NAMALWA (cell line): Measurements from ENCODE around the gene MYLK.

Experiments used
- DNase-seq: peaks from one replicate; pipeline ENCODE4 v3.0.0-alpha.2; 2015; ENCODE audit warnings: low spot score

MYLK gene

GRCh38 chr3:123670743-123671142, 213.4 kb downstream of the MYLK start:
- no peak for DNase-seq

- DNase-seq = no peak
These were observed 215.2 kb downstream of the MYLK start for GRCh38 chr3:123668906-123669305.

DNA sequence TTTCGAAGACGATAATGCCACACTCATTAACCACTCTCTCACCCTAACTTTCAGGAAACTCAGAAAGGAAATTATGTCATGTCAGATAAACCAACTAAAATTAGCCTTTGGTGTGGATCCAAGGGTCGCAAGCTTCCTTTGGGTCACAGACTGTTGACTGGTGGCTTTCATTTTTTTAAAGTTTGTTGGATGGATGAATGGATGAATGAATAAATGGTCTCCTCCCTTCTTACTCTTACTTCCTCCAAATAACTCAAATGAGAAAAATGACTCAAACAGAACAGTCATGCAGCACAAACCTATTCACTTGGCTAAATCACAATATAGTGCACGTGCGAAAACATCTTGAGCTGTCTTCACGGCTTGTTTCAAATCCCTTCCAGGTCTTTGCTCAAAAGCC, 216.3 kb downstream of the MYLK start:
- no peak for DNase-seq

DNA sequence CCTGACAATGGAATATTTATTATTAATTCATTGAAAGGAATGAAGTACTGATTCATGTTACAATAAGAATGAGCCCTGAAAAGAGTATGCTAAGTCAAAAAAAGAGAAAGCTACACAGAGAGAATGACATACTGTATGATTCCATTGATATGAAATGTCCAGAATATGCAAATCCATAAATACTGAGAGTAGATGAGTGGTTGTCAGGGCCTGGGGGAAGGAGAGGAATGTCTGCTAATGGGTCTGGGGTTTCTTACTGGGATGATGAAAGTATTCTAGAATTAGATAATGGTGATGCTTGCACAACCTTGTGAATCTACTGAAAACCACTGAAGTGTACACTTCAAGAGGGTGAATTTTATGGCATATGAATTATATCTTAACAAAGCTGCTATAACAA, 219.4 kb downstream of the MYLK start:
- DNase-seq = no peak

DNA sequence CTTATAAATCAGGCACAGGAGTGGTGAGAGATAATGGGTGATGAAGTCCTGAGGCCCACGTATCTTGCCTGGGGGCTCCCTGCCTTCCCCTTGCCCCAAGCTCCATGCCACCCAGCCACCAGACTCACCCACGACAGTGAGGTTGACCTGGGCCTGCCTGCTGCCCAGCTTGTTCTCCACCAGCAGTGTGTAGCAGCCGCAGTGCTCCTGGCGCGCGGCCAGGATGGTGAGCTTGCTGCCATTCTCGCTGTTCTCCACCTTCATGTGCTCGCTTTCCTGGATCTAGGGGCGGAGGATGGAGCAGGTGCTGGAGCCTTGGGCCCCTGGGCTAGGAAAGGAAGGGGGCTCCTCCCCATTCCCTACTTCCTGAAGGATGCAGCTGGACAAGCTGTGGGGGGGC, 220.2 kb downstream of the MYLK start:
- DNase-seq = no peak

GRCh38 chr3:123661973-123662372, 222.2 kb downstream of the MYLK start:
- DNase-seq = no peak

- DNase-seq = no peak
These were observed 223.2 kb downstream of the MYLK start for GRCh38 chr3:123660900-123661299.

DNA sequence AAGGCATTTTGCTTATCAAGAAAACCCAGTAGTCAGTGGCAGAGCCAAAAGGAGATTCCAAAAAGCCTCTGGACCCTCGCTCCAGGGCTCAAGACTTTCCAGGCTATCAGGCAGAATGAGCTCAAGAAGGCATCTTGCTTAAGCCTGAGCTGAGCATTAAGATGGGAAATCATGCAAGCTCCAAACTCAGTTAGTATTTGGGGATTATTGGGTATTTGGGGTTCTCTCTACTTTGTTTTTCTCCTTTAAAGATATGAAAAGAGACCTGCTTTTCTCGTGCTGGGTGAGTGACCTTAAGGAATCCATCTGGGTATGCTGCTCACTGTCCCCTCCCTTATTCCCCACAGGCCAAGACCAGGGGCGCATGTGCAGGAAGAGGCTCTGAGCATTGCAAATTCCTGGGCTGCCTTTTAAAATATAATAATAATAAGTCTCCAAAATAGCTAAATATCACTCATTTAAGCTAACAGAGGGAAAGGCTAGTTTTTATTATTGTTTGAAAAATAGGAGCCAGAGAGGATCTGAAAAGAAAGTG, 223.9 kb downstream of the MYLK start:
- DNase-seq = no peak

DNA sequence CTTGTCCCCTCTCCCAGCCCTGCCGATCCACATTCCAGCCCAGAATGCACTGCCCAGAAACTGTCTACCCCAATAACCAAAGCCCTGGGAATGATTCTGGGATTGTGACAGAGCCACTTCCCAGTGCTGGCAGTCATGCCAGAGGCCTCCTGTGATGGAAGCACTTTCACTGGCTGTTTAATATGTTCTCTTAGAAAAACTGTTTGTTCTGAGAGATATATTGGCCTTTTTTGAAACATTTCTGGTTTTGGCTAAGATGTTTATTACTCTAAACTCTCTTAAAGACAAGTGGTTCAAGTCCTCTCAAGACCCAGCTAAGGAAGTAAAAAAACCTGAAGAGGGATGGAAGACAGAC, 225.3 kb downstream of the MYLK start:
- DNase-seq = no peak

GRCh38 chr3:123658118-123658851, 225.8 kb downstream of the MYLK start:
- no peak for DNase-seq

GRCh38 chr3:123657568-123657967, 226.6 kb downstream of the MYLK start:
- DNase-seq = no peak

GRCh38 chr3:123657111-123657510, 227.0 kb downstream of the MYLK start:
- no peak for DNase-seq

DNA sequence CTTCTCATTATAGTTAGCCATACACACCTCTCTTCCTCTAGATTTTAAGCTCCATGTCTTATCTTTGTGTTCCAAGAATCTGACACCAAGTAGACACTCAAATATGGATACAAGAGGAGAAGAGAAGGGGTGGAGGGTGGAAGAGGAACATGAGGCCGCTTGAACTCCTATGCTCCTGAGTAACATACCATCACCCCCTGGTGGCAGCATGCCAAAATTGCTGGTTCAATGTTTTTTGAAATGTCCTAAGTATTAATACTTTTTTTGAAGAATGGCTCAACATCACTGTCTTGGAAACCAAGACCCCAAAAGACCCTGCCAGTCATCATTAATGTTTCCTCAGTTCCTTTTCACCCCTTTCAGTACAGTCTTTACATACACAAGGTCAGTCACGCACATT, 227.4 kb downstream of the MYLK start:
- DNase-seq = peak; percentile 44

DNA sequence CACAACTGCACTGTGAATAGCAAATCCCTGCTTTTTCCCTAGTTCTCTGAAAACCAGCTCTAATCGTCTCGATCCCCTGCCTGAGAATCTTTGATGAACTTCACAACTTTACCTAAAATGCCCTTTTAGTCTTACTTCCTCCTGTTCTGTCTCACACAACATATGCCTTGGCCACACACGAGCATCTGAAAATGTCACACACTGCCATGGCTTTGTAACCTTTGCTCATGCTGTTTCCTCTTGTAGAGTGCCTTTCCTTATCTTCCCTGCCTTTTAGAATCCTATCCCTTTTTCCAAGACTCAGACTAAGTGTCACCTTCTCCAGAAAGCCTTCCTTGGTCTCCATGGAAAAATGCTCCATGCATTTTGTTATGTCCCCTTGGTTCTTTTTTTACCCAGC, 227.9 kb downstream of the MYLK start:
- DNase-seq = no peak

DNA sequence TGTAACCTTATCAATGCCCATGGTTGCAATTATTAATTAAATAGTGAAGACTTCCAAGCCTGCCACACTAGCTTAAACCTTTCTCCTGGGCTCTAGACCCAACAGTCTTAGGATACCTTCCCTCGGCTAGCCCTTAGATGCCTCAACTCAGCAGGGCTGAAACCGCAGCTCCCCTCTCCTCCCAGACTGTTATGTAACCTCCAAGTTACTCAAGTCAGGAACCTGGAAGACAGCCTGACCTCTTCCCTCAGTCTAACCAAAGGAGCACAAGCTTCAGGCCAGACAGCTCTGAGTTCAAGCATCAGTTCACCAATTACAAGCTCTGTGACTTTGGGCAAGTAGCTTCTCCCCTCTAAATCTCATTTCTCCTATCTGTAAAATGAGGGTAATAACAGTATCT, 228.7 kb downstream of the MYLK start:
- no peak for DNase-seq

- DNase-seq = no peak
These were observed 230.9 kb downstream of the MYLK start for GRCh38 chr3:123653221-123653682.

GRCh38 chr3:123652342-123652984, 231.7 kb downstream of the MYLK start:
- peak; percentile 71 for DNase-seq

- peak; percentile 11 for DNase-seq
These were observed 232.4 kb downstream of the MYLK start for GRCh38 chr3:123651449-123652341.

DNA sequence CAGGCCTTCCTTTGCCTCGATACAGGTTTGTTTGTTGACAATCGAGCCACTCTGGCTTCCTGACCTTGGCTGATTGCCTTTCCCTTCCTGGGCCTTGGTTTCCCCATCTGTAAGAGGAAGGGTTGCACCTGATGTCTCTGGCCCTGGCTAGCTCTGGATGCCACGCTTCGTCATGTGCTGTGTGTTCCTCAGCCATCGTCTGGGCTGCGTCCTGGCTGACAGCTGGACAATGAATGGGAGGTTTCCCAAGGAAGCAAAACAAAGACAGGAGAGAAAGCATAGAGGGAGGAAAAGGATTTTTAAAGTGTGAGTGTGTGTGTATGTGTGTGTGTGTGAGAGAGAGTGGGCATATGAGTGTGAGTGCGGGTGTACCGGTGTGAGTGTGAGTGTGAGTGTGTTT, 234.0 kb downstream of the MYLK start:
- DNase-seq = no peak

DNA sequence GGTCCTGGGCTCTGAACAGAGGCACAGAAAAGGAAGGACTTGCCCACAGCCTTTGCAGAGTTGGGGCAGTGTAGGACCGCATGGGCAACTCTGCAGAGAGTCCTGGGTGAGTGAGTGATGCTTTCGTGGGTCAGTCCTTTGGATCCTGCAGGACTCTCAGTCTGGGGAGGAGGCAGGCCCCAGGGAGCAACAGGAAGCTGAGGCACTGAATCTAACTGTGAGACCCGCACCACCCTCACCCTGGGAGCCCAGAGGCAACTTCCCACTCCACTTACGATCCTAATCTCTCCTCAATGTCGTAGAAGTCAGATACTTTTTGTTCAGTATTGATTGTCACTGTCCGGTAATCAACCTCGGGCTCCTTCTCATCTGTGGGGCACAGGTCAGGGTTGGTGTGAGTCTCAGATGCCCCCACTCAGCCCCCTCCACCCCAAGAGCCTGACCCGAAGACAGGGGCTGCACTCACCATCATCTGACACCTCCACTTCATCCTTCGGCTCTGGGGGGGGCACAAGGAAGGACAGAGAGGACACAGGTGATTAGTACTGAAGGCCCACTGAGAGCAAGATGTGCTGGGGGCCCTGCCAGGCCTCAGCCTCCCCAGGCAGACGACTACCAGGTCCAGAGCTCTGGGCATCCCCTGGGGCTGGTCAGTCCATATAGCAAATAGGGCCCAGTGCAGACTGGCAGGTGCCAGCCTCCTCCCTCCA, 235.3 kb downstream of the MYLK start:
- DNase-seq = no peak

DNA sequence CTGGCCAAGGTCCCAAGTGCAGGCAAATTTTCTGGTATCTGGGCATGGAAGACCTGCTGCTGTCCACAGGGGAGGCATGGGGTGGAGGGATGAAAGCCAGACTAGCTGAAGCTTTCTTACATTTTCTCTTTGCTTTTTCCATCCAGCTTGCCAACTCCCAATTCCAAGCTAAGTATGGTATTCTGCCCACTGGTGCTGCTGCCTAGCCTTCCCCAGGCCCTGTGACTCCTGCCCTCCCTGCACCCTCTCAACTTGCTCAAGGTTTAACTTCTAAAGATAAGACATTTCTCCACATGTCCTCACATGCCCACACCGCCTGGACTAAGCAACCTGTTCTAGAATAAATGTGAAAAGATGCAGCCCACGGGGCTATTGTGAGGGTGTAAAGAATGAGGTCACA, 239.8 kb downstream of the MYLK start:
- no peak for DNase-seq

- no peak for DNase-seq
These were observed 241.2 kb downstream of the MYLK start for GRCh38 chr3:123642957-123643330.
